ENCODE data around the gene KCTD19.
"Not testable (repeated sequence)": the region's sequence is repeated elsewhere in the genome, so short reads cannot be mapped to it uniquely, and the experiment has no call there.

Gene KCTD19

GRCh38 chr16:67326472-67327309 lies at the start of gene KCTD19, which contains the start of gene LRRC36:
Gene KCTD19 (minus strand): TSS chr16:67326741. CDS start chr16:67326707, 34 bp downstream.
Gene LRRC36 (plus strand): TSS chr16:67326815. CDS start chr16:67326863, 48 bp downstream.
- peak within 1 kb of the TSS; percentile 53 for H3K4me3 ChIP-seq (ENCODE audit: control insufficient read depth, low read depth, low read length)
- peak; percentile 42 for TF ChIP-seq CTCF (conservative IDR thresholded peaks at IDR 0.05; ENCODE audit: control insufficient read depth, insufficient read depth, low read depth, low read length)
- DNase-seq (ENCODE audit: low read depth) = peak; percentile 24

GRCh38 chr16:67376012-67376411 lies 49.5 kb upstream of the KCTD19 start:
- DNase-seq (ENCODE audit: low read depth); H3K4me3 ChIP-seq (ENCODE audit: control insufficient read depth, low read depth, low read length): not testable (repeated sequence)

GRCh38 chr16:67372664-67373063 lies 46.1 kb upstream of the KCTD19 start:
- peak; percentile 55 for DNase-seq (ENCODE audit: low read depth)
- no peak overlapping the region for H3K4me3 ChIP-seq (ENCODE audit: control insufficient read depth, low read depth, low read length)
- peak; percentile 56 for TF ChIP-seq CTCF (conservative IDR thresholded peaks at IDR 0.05; ENCODE audit: control insufficient read depth, insufficient read depth, low read depth, low read length)

GRCh38 chr16:67370661-67371060 lies 44.1 kb upstream of the KCTD19 start:
- no peak for DNase-seq (ENCODE audit: low read depth)
- TF ChIP-seq CTCF (conservative IDR thresholded peaks at IDR 0.05; ENCODE audit: control insufficient read depth, insufficient read depth, low read depth, low read length) = no peak
- H3K4me3 ChIP-seq (ENCODE audit: control insufficient read depth, low read depth, low read length) = no peak overlapping the region

- H3K4me3 ChIP-seq (ENCODE audit: control insufficient read depth, low read depth, low read length) = no peak overlapping the region
- DNase-seq (ENCODE audit: low read depth) = no peak
- no peak for TF ChIP-seq CTCF (conservative IDR thresholded peaks at IDR 0.05; ENCODE audit: control insufficient read depth, insufficient read depth, low read depth, low read length)
These were observed 38.2 kb upstream of the KCTD19 start for GRCh38 chr16:67364600-67365235.

- H3K4me3 ChIP-seq (ENCODE audit: control insufficient read depth, low read depth, low read length) = no peak overlapping the region
- no peak for DNase-seq (ENCODE audit: low read depth)
- no peak for TF ChIP-seq CTCF (conservative IDR thresholded peaks at IDR 0.05; ENCODE audit: control insufficient read depth, insufficient read depth, low read depth, low read length)
These were observed 34.5 kb upstream of the KCTD19 start for GRCh38 chr16:67361038-67361437.

- not testable (repeated sequence) for H3K4me3 ChIP-seq (ENCODE audit: control insufficient read depth, low read depth, low read length); DNase-seq (ENCODE audit: low read depth)
These were observed 33.2 kb upstream of the KCTD19 start for GRCh38 chr16:67359540-67360269.

Data from fibroblast of mammary gland (primary cell).